Coronary artery (tissue), 2 donors: ENCODE results near the gene FAM78B.

Experiments
- DNase-seq: peaks from one replicate; pipeline ENCODE4 v3.0.0-alpha.2; 2017; ENCODE audit warnings: low spot score
- H3K27ac ChIP-seq, 2 donors: fragments of 200-600 bp; sonication (generic); one replicate each; pipeline ENCODE4 v1.5.1; 2016 to 2019
- H3K4me3 ChIP-seq: fragments of 200-600 bp; sonication (generic); 2 replicates; pipeline ENCODE4 v1.5.1; 2016; ENCODE audit warnings: mild to moderate bottlenecking, moderate library complexity
- CTCF ChIP-seq: fragments of 200-600 bp; sonication (generic); IDR thresholded peaks from one replicate; pipeline ENCODE4 v1.5.1; 2019; ENCODE audit warnings: antibody characterized with exemption

The FAM78B gene

GRCh38 chr1:166166329-166166697 lies 488 bp downstream of the FAM78B start:
- DNase-seq: no peak
- no peak for TF ChIP-seq CTCF
- peak overlapping the region; percentile 84 for H3K4me3 ChIP-seq
- H3K27ac ChIP-seq: no peak overlapping the region

- no peak for DNase-seq
- Histone ChIP-seq H3K4me3 (peak overlapping the region; percentile 84), H3K27ac (no peak overlapping the region)
- no peak for TF ChIP-seq CTCF
These were observed 1.0 kb downstream of the FAM78B start for GRCh38 chr1:166165661-166166328.

GRCh38 chr1:166164995-166165660 lies 1.7 kb downstream of the FAM78B start:
- no peak for TF ChIP-seq CTCF
- no peak for DNase-seq
- H3K27ac ChIP-seq: no peak overlapping the region

GRCh38 chr1:166164646-166164994 lies 2.2 kb downstream of the FAM78B start:
- H3K27ac ChIP-seq: no peak overlapping the region
- H3K4me3 ChIP-seq: peak overlapping the region; percentile 84
- no peak for TF ChIP-seq CTCF
- DNase-seq: no peak

More at GRCh38 chr1:166164995-166165660, 1.7 kb downstream of the FAM78B start:
- H3K4me3 ChIP-seq: peak overlapping the region; percentile 84

- H3K27ac ChIP-seq: no peak overlapping the region
- H3K4me3 ChIP-seq: no peak overlapping the region
- DNase-seq: no peak
- TF ChIP-seq CTCF: no peak
These were observed 7.1 kb downstream of the FAM78B start for GRCh38 chr1:166159656-166160055.

- Histone ChIP-seq H3K27ac (no peak overlapping the region), H3K4me3 (no peak overlapping the region)
- no peak for DNase-seq
- TF ChIP-seq CTCF: no peak
These were observed 10.1 kb downstream of the FAM78B start for GRCh38 chr1:166156674-166157073.

- H3K4me3 ChIP-seq: no peak overlapping the region
- no peak for DNase-seq
- no peak overlapping the region for H3K27ac ChIP-seq
- no peak for TF ChIP-seq CTCF
These were observed 11.7 kb downstream of the FAM78B start for GRCh38 chr1:166155108-166155507.
